Astrocyte of the cerebellum (primary cell): ENCODE results near the gene MPPED1.

Source experiments
- DNase-seq: peaks from one replicate; pipeline ENCODE4 v3.0.0-alpha.2; 2011; ENCODE audit warnings: low read depth
- H3K4me3 ChIP-seq: 2 replicates; pipeline ENCODE4 v1.5.1; 2011; ENCODE audit warnings: mild to moderate bottlenecking, low read depth, low read length, moderate library complexity
- CTCF ChIP-seq: IDR thresholded peaks from 2 replicates; pipeline ENCODE4 v1.5.1; 2012; ENCODE audit warnings: low read length, low read depth, moderate library complexity, mild to moderate bottlenecking; ENCODE audit errors: missing control alignments
- in situ Hi-C: cut with HindIII; loops from 2 replicates; pipeline ENCODE4 v1.10.0; 2017; ENCODE audit warnings: low sequenced_read_pairs

MPPED1 gene

GRCh38 chr22:43546186-43546585 is 134.4 kb downstream of the MPPED1 start:
- in situ Hi-C loops = no loop called here
- no peak for DNase-seq
- TF ChIP-seq CTCF = no peak
- no peak overlapping the region for H3K4me3 ChIP-seq

- in situ Hi-C loops = no loop called here
- no peak for TF ChIP-seq CTCF
- H3K4me3 ChIP-seq = no peak overlapping the region
- no peak for DNase-seq
Measured at GRCh38 chr22:43550024-43550620, 138.3 kb downstream of the MPPED1 start.

- no peak for TF ChIP-seq CTCF
- H3K4me3 ChIP-seq = no peak overlapping the region
- in situ Hi-C loops = no loop called here
- DNase-seq = no peak
Measured at GRCh38 chr22:43550672-43551071, 138.9 kb downstream of the MPPED1 start.

- TF ChIP-seq CTCF = no peak
- in situ Hi-C loops = no loop called here
Measured at GRCh38 chr22:43553451-43554258, 141.8 kb downstream of the MPPED1 start.

GRCh38 chr22:43554259-43554636 is 142.4 kb downstream of the MPPED1 start:
- in situ Hi-C loops = no loop called here
- DNase-seq = no peak
- TF ChIP-seq CTCF = no peak
- no peak overlapping the region for H3K4me3 ChIP-seq

More at GRCh38 chr22:43553451-43554258, 141.8 kb downstream of the MPPED1 start:
- DNase-seq = no peak
- no peak overlapping the region for H3K4me3 ChIP-seq

- no peak for TF ChIP-seq CTCF
- no peak overlapping the region for H3K4me3 ChIP-seq
- DNase-seq = no peak
- in situ Hi-C loops = no loop called here
Measured at GRCh38 chr22:43554694-43555365, 143.0 kb downstream of the MPPED1 start.
